GM23248 (cell line): ENCODE data around the gene MUC21.

Experiments
- EZH2 ChIP-seq: fragments of 200-600 bp; sonication (generic); IDR thresholded peaks from 2 replicates; pipeline ENCODE4 v1.6.1; 2018; ENCODE audit warnings: antibody characterized with exemption, mild to moderate bottlenecking; ENCODE audit not compliant: insufficient read depth, poor library complexity, severe bottlenecking
- EZH2phosphoT487 ChIP-seq: fragments of 200-600 bp; sonication (generic); IDR thresholded peaks from 2 replicates; pipeline ENCODE4 v1.6.1; 2018; ENCODE audit warnings: antibody characterized with exemption, moderate library complexity, mild to moderate bottlenecking, low read depth; ENCODE audit not compliant: insufficient read depth

DNA sequence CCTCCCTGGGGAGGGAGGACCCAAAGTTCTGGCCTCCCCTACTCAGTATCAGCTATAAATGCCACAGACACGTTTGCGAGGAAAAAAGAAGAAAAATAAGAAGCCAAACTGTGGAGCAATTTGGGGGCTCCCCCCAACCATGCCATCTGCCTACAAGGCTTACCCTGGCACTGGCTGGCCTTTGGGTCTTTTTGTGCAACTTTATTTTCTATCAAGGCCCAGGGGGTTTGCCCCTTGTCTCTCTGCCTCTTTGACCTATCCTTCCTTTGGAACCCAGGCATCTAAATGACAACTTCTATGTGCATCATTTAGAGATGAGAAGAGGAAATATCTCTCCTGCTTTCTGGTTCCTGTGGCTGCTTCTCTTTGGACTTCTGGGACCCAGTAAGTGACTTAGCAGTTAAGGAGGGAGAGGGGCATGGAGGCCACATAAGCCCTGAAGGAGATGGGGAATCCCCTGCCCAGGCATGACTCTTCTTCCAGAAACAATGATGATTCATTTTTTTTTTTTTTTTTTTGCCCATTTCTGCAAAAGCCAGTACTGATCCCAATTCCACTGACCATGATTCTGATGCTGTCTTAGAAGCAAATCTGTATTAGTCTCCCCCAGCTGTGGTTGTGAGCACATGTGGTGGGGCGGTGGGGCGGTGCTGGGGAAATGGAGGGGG is 27.0 kb downstream of the MUC21 start, which contains the start of gene MUC22:
- TF ChIP-seq EZH2 (no peak), EZH2phosphoT487 (no peak)
